Panc1 (cell line): ENCODE results near the gene SHISA9. TPM values are rescaled to one million over a fixed set of nuclear protein-coding genes. Genes with fewer than 3 reads are reported as not detected.

ENCODE experiments used
- ATAC-seq: fragments of 200-7000 bp; cut with Tn5 transposase; 2 replicates; pipeline ENCODE4 v1.9.1; 2020; ENCODE audit warnings: mild to moderate bottlenecking, moderate library complexity
- BruUV-seq: library from RNA; stranded (reverse); fragments of 400-500 nt; replicated peaks from 2 replicates; lab custom pipeline; 2021; lab: Mats Ljungman, UMichigan
- CTCF ChIA-PET: fragments of 300-600 bp; sonication (Branson Sonifier 250); formaldehyde crosslinking; loops from one replicate; lab custom pipeline; 2022; ENCODE audit warnings: antibody characterized with exemption; lab: Charles Lee
- POLR2A ChIA-PET: fragments of 300-600 bp; sonication (Branson Sonifier 250); formaldehyde crosslinking; loops from one replicate; lab custom pipeline; 2022; ENCODE audit warnings: antibody characterized with exemption; lab: Charles Lee
- DNase-seq: peaks from one replicate; pipeline ENCODE4 v3.0.0-alpha.2; 2010; ENCODE audit warnings: low read depth, low spot score
- H3K27ac ChIP-seq: 2 replicates; pipeline ENCODE4 v1.5.1; 2011; ENCODE audit warnings: mild to moderate bottlenecking, low read length, inconsistent platforms
- H3K27me3 ChIP-seq: fragments of 200-500 bp; sonication (Bioruptor generic); 2 replicates; pipeline ENCODE4 v1.6.0; 2014; ENCODE audit warnings: low read length, inconsistent platforms; ENCODE audit not compliant: control insufficient read depth, insufficient read depth
- H3K36me3 ChIP-seq: fragments of 200-500 bp; sonication (Bioruptor generic); 2 replicates; pipeline ENCODE4 v1.5.1; 2014; ENCODE audit warnings: inconsistent platforms, mild to moderate bottlenecking, low read length, moderate library complexity; ENCODE audit not compliant: control insufficient read depth, insufficient read depth
- H3K4me1 ChIP-seq: 2 replicates; pipeline ENCODE4 v1.5.1; 2011; ENCODE audit warnings: inconsistent platforms, mild to moderate bottlenecking, low read length, moderate library complexity; ENCODE audit not compliant: control insufficient read depth, insufficient read depth
- H3K4me3 ChIP-seq, 2 experiments: 2 replicates each; pipeline ENCODE4 v1.5.1; 2011 to 2012; ENCODE audit warnings: low read depth in 2 of 2, low read length in 2 of 2, mild to moderate bottlenecking in 2 of 2, inconsistent platforms in 1 of 2, moderate library complexity in 1 of 2
- H3K9me3 ChIP-seq: fragments of 200-500 bp; sonication (Bioruptor generic); 2 replicates; pipeline ENCODE4 v1.5.1; 2014; ENCODE audit warnings: low read depth, mild to moderate bottlenecking, inconsistent platforms, low read length, moderate library complexity; ENCODE audit not compliant: control insufficient read depth, insufficient read depth
- CTCF ChIP-seq: fragments of 450-650 bp; IDR thresholded peaks from 2 replicates; pipeline ENCODE4 v1.5.1; 2017; ENCODE audit warnings: mild to moderate bottlenecking
- POLR2AphosphoS5 ChIP-seq: IDR thresholded peaks from 2 replicates; pipeline ENCODE4 v1.6.1; 2012; ENCODE audit warnings: mild to moderate bottlenecking, low read depth, low read length, moderate library complexity
- REST ChIP-seq, 2 experiments: IDR thresholded peaks; 2 replicates each; pipeline ENCODE4 v1.6.1; 2011 to 2012; ENCODE audit warnings: low read depth in 2 of 2, control low read depth in 1 of 2, low read length in 1 of 2, mild to moderate bottlenecking in 1 of 2, moderate library complexity in 1 of 2; ENCODE audit not compliant: insufficient read depth in 1 of 2
- SIN3A ChIP-seq: IDR thresholded peaks from 2 replicates; pipeline ENCODE4 v1.6.1; 2012; ENCODE audit warnings: low read depth, mild to moderate bottlenecking, low read length, moderate library complexity, borderline replicate concordance; ENCODE audit not compliant: insufficient read depth
- TCF7L2 ChIP-seq: IDR thresholded peaks from 2 replicates; pipeline ENCODE4 v1.6.1; 2011; ENCODE audit warnings: mild to moderate bottlenecking, low read depth, low read length, inconsistent platforms
- in situ Hi-C: cut with HindIII; loops from 2 replicates; pipeline ENCODE4 v1.10.0; 2016; ENCODE audit warnings: low sequenced_read_pairs, low pct_unique_long_range_greater_than_20kb
- intact Hi-C: fragments of 100-400 bp; cut with micrococcal nuclease; formaldehyde crosslinking; loops from one replicate; pipeline ENCODE4 v1.10.0; 2022; ENCODE audit not compliant: unreplicated experiment
- total RNA-seq: library from RNA; stranded (reverse); gene quantifications from one replicate; pipeline ENCODE4 v1.2.1, GENCODE V29; 2021; ENCODE audit not compliant: unreplicated experiment

Gene SHISA9
- total RNA-seq, 1 experiment from 2014 or later: 0.10 TPM

GRCh38 chr16:13264749-13265552 is 363.6 kb downstream of the SHISA9 start:
- BruUV-seq: no TSS peak
- intact Hi-C loops (no loop called here), in situ Hi-C loops (no loop called here)
- Histone ChIP-seq H3K9me3 (no peaks in the 10 kb centered on the region), H3K4me3 (no peak overlapping the region), H3K27me3 (no peaks in the 10 kb centered on the region), H3K27ac (no peak overlapping the region), H3K36me3 (no peaks in the 10 kb centered on the region), H3K4me1 (no peaks in the 10 kb centered on the region)
- TF ChIP-seq REST (IDR thresholded peaks at IDR 0.05; ENCODE audit: insufficient read depth in 1 of 2, low read depth in 2 of 2, low read length in 1 of 2) (no peak), TCF7L2 (no peak), CTCF (no peak), SIN3A (no peak), POLR2AphosphoS5 (no peak)
- POLR2A ChIA-PET: no interaction called here
- no peak for ATAC-seq
- DNase-seq: no peak
- CTCF ChIA-PET: no interaction called here

GRCh38 chr16:13269359-13269758 is 368.0 kb downstream of the SHISA9 start:
- intact Hi-C loops (no loop called here), in situ Hi-C loops (no loop called here)
- DNase-seq (no peak), ATAC-seq (no peak)
- ChIA-PET CTCF (no interaction called here), POLR2A (no interaction called here)
- TF ChIP-seq POLR2AphosphoS5: no peak
- no peak for TF ChIP-seq REST (IDR thresholded peaks at IDR 0.05; ENCODE audit: insufficient read depth in 1 of 2, low read depth in 2 of 2, low read length in 1 of 2)
- TF ChIP-seq TCF7L2: no peak
- no peak for TF ChIP-seq CTCF
- TF ChIP-seq SIN3A: no peak
- no TSS peak for BruUV-seq
- Histone ChIP-seq H3K4me1 (no peaks in the 10 kb centered on the region), H3K27ac (no peak overlapping the region), H3K9me3 (no peaks in the 10 kb centered on the region), H3K4me3 (no peak overlapping the region), H3K36me3 (no peaks in the 10 kb centered on the region), H3K27me3 (no peaks in the 10 kb centered on the region)
